ENCODE data around the gene KSR1. TPM values are rescaled to one million over a fixed set of nuclear protein-coding genes. Genes with fewer than 3 reads are reported as not detected.

The KSR1 gene
- total RNA-seq, 1 donor from 2014 or later: 12.6 TPM

DNA sequence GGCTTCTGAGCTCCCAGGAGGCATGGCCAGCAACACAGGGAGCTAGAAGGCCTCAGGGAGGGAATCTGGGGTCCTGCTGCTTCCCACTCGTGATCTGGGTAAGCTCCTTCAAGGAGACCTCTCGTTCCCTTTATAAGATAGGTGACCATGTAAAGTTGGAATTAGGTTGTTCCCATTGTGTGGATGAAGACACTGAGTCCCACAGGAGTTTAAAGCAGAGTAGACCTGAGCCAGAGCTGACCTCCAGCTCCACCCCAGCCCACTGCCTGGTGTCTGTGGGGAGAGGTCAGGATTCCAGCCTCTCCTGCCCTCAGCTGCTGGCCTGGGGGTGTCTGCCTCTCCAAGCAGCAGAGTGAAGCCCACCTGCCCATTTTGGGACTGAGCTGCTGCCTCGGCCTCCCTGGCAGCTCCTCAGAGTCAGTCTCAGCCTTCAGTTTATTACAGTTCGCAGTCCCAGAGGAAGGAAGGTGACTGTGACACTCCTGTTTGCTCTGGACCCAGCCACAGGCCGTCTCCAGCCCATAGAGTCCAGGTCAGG, 141.6 kb downstream of the KSR1 start:
- DNase-seq (ENCODE audit: low spot score in 2 of 2): no peak
- no peak for FAIRE-seq

DNA sequence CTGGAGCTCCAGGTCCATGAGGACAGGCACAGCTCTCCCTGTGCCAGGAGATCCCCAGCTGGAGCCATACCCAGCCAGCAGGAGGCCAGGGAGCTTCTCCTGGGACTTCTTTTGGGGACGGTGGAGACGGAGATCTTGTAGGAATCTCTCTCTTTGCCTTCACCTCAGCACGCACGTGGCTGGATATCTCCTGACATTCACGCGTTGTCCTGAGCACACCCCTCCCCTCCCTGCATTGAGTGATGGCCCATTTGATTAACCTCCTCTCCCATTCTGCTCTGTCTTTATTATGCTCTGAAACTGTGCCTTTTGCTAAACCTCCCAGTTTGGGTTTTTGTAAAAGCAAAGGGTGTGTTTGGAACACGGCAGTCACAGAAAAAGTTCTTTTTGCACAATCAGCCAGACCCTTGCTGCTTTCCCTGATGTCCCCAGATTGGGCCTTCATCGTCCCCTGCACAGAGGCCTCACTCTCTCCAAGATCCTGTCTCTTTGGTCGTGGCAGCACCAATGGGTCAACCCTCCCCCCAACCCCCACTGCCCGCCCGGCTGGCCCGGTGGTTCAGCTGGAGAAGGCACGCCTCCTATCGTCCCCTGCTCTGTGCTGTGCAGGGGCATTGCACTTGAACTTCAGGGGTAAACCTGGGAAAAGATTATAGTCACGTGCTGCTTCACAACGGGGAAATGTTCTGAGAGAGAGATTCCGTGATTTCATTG, 142.2 kb downstream of the KSR1 start:
- FAIRE-seq (no peak), DNase-seq (ENCODE audit: low spot score in 2 of 2) (no peak)

DNA sequence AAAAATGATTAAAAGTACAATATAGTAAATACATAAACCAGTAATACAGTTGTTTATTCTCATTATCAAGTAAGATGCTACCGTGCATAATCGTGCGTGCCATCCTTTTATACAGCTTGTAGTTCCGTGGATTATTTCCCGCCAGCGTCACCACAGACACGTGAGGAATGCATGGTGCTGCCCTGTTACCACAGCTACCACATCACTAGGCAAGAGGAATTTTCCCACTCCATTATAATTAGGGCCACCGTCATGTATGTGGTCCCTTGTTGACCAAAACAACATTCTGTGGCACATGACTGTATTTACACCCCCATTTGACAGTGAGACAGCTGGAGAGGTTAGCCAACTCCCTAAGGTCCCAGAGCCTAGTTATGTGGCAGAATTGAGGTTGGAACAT, 144.2 kb downstream of the KSR1 start:
- DNase-seq (ENCODE audit: low spot score in 2 of 2): no peak
- FAIRE-seq: no peak

DNA sequence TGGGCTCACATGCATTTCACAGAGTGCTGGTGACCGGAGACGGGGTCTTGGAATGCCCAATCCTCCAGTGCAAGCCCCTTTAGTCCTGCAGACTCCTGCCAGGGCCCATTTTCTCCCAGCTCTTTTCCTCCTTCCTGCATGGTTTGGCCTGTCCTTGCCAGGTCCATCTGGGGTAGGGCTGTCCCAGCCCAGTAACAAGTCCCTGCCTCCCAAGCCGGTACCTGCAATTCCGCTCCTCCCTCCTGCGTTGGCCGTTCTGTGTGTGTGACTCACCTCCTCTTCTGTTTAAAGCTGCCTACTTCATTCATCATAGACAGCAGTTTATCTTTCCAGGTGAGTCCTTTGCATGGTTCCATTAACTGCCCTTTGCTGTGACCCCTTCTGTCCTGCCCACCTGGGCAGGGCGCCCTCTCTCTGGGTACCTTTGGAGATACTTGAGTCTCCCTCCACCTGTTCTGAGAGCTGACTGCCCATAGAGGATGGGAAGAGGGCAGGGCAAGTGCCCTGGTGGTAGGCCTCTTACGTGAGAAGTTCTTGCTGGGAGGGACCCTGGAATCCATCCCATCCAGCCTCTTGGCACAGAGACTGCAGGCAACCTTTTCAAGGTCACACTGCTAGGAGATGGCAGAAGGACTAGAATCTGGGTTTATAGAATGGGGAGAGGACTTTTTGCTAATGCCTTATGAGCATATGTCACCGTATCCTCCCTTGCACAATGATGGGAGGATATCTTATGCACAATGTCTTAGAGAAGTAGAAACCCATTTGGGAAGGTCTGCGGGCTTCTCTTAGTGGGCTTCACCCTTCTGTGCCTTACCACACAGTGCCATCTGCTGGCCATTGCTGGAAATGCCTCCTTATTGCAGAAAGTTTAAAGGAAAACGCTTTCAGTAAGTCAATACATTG, 145.1 kb downstream of the KSR1 start:
- FAIRE-seq: no peak
- peak; percentile 81 to 82 for DNase-seq (ENCODE audit: low spot score in 2 of 2)

DNA sequence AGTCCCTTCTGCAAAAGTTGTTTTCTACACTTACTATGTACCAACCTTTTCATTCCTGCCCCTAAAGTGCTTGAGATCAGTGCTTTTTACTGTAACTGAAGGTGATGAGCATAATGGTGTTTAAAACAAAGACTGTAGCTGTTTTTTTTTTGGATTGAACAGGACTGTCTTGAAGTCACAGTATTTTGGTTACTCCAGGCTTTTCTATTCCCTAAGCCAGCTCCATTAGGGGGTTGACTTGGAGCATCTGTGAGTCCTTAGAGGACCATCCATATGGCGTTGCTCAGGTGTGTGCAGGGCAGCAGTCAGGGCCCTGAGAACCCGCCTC, 145.7 kb downstream of the KSR1 start:
- FAIRE-seq (no peak), DNase-seq (ENCODE audit: low spot score in 2 of 2) (no peak)

DNA sequence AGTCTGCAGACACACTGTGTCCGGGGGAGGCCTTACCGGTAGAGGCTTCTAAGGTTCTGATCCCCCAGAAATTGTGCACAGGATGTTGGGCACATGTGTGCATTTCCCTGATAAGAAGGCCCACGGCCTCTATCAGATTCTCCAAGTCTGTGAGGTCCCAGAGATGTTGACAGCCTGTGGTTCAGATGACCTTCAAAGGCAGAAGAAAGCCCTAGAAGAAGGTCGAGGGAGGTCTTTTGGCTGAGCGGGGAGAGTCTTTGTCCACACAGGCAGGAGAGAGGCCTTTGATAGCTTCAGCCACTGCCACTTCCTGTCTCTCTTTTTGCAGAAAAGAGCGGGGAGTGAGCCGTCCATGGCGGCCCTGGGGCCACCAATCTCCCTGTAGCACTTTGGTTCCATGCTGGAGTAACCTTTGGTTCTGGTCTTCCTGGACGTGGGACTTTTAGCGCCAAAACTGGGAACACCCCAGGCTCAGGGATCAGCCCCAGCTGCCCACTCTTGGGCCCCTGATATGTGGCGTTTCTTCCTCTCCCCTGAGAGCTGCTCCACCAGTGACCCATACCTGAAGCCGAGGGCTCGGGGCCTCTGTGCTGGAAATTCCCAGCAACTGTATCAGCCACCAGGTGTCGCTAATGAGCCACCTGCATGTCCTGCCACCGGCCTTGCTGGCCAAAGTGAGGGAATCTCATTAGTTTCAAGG, 146.6 kb downstream of the KSR1 start:
- peak; percentile 81 for DNase-seq (ENCODE audit: low spot score in 2 of 2)
- no peak for FAIRE-seq

DNA sequence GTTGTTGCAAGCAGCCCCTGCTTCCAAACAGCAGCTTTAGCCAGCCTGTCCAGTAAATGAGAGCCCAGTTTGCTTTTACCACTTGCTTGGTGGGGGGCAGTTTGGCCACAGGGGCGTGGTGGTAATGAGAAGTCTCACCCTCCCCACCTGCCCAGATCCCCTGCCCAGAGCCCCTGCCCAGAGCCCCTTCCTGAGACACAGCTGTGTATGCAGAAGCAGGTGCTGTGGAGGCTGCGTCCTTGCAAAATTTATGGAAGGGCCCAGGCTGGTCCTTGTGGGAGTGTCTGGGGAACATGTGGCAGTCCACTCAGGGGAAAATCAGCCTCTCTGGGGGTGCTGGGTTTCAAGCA, 147.1 kb downstream of the KSR1 start:
- no peak for FAIRE-seq
- no peak for DNase-seq (ENCODE audit: low spot score in 2 of 2)

DNA sequence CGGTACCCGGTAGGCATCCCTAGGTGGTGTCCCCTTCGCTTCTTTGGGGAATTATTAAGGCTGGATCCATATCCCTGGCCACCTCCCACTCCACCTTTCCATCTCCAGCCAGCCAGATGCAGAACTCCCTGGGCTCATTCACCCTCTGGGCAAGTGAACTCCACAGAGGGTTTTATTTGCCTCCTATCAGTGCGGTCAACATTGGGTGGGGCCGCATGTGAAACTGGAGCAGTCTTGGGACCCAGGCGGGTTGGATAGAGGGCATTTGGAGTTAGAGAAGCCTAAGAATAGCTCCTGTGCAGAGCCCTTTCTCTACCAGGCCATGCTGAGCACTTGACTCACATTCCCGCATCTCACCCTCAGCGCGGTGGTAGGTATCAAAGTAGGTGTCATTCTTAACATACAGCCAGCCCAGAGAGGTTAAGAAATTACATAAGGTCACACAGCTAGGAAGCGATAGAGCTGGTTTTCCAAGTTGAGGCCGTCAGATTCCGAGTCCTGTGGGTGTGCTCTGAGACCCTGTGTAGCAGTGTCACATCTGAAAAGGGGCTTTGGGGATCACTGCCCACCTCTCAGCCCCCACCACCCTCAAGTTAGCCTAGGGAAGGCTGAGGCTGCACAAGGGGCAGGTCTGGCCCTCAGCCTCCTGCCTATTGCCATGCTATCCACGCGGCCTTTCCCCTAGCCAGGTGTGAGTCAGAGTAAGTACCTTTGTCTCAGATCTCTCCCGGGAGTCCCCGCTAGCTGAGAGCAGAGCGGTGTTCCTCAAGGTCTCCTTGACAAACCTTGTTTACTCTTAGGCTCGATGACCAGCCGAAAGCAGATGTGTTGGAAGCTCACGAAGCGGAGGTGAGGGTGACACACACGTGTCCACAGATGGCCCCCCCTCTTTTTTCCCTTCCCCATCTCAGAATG, 147.9 kb downstream of the KSR1 start:
- FAIRE-seq: no peak

DNA sequence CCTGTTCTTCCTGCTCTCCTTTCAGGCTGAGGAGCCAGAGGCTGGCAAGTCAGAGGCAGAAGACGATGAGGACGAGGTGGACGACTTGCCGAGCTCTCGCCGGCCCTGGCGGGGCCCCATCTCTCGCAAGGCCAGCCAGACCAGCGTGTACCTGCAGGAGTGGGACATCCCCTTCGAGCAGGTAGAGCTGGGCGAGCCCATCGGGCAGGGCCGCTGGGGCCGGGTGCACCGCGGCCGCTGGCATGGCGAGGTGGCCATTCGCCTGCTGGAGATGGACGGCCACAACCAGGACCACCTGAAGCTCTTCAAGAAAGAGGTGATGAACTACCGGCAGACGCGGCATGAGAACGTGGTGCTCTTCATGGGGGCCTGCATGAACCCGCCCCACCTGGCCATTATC, 149.2 kb downstream of the KSR1 start:
- DNase-seq (ENCODE audit: low spot score in 2 of 2) (no peak), FAIRE-seq (no peak)

More for the DNA sequence above, 147.9 kb downstream of the KSR1 start:
- no peak for DNase-seq (ENCODE audit: low spot score in 2 of 2)

DNA sequence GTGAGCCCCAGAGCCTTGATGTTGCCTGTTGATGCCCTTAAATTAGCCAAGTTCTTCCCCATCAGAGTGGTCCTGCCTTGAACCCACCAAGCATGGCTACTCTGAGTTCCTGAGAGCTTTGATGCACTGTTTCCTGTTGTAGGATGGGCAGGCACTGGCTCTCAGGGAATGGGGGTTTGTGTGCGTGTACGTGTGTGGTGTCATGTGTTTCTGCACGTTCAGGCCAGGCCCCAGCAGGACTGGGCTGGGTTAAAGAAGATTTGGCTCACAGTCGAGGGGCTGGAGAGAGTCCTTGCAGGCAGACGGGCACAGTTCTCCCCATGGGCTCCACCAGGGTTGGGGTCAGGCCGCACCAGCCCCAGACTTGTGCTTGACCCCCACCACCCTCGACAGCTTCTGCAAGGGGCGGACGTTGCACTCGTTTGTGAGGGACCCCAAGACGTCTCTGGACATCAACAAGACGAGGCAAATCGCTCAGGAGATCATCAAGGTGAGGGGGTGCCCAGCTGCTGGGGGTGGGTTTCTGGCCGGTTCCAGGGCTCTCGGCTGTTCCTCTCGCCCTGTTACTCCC, 151.4 kb downstream of the KSR1 start:
- FAIRE-seq (no peak), DNase-seq (ENCODE audit: low spot score in 2 of 2) (no peak)

DNA sequence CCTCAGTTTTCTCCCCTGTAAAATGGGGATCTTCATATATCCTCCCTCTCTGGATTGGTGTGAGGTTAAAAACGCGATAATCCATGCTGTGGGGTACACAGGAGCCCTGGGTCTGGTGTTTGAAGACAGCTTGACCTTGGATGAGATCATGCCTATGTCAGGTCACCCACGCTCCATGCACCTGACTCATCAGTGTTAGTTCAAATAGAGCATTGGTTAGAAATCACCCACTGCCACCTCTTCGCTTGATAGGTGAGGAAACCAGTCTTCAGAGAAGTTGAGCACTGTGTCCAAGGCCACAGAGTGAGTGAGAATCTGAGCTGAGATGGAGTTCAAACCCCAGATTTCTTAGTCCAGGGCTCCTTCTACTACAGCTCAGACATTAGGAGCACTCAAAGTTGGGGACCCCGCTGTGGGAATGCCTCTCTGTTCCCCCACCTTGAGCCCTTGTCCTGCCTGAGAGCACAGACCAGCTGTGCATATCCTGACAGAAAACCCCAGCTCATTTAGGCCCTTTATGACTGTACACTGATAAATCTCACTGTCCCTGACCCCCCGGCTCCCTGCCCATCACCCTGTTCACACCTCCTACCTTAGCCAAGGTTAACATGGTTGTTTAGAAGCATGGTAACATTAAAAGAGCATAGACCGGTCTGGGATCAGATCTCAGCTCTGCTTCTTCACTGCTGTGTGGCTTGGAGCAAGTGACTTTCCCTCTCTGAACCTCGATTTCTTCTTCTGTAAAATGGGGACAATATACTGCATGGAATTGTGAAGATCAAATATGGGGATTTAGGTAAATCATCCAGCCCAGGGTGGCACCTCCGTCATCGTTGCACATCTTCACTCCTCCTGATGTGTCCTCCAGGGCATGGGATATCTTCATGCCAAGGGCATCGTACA, 152.3 kb downstream of the KSR1 start:
- FAIRE-seq: no peak
- no peak for DNase-seq (ENCODE audit: low spot score in 2 of 2)

DNA sequence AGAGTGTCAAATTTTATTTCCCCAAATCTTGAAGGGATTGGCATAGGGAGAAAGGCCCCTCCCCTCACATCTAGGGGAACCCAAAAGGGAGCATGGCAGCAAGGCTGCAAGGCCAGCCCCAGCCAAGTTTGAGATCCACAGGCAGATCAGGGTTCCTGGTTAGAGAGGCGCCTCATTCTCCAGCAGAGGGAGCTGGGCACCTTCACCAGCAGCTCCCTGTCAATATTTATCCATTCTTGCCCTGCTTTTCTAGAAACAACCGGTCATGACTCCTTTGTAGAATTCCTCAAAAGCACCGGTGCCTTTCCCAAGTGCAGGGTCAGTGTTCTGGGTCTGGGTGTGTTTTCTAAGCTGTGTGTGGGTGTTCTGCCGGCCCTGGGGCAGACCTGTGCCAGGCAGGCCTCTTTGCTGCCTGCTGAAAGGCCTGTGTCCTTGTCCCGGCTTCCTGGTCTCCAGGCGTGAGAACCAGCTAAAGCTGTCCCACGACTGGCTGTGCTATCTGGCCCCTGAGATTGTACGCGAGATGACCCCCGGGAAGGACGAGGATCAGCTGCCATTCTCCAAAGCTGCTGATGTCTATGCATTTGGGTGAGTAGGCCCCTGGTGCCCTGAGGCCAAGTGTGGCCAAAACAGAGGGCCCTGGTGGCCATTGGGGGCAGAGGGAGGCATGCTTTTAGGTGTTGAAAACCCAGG, 153.5 kb downstream of the KSR1 start:
- FAIRE-seq: no peak

DNA sequence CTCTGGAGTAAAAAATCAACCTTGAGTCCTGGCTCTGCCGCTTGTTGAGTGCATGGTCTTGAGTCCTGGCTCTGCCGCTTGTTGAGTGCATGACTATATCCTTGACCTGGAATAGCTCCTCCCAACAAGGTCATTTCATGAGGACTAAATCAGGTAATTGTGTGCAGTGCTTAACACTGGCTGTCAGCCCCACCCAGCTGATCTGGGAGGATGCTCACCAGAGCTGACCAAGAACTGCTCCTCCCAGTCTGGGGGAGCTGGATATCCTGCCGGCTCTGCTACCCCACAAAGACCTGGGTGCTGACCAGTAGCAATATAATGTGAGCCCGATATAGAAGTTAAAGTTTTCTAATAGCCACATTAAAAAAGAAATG, 154.0 kb downstream of the KSR1 start:
- no peak for DNase-seq (ENCODE audit: low spot score in 2 of 2)
- no peak for FAIRE-seq

More for the DNA sequence above, 153.5 kb downstream of the KSR1 start:
- DNase-seq (ENCODE audit: low spot score in 2 of 2): peak; percentile 42 to 65

DNA sequence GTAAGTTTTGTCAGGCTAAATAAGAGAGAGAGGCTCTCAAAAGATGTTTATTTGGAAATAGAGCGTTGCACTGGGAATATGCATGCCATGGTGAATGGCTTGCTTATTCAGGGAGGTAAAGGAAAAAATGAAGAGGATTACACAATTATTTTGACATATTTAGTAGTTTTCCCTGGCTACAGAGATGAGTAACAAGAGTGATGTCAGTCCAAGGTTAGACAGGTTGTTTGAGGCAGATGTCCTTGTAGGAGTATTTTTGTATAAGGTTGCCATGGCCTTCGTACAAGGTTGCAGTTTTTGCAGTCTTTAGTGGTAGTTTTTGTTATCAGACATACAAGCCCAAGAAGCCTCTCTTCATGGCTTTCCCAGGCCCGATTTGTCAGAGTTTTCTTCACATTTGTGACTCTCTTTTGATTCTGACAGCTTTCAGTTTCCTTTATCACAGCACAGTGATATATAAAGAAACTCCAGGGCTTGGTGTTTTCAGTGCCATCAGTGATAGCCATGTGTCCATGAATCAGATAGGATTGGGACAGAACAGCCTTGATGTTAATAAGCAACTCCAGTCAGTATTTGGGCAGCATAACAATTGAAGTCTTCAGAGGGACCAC, 156.0 kb downstream of the KSR1 start:
- FAIRE-seq (no peak), DNase-seq (ENCODE audit: low spot score in 2 of 2) (no peak)

DNA sequence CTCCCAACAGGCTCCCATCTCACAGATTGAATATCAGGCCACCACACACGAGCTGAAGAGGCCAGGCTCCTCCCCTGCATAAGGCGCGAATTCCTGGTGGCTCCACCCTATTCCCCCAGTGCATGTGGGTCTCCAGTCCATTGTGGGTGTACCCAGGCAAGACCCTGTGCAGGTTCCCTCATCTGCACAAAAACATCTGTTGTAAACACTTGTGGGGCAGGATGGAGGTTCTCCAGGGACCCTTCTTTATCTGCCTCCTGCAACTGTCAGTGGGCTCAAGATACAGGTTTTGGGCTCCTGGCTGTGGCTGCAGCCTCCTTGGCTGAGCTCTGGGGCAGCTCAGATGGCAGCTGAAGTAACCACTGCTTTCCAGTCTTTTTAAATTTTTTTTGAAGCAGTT, 157.2 kb downstream of the KSR1 start:
- no peak for DNase-seq (ENCODE audit: low spot score in 2 of 2)
- no peak for FAIRE-seq

DNA sequence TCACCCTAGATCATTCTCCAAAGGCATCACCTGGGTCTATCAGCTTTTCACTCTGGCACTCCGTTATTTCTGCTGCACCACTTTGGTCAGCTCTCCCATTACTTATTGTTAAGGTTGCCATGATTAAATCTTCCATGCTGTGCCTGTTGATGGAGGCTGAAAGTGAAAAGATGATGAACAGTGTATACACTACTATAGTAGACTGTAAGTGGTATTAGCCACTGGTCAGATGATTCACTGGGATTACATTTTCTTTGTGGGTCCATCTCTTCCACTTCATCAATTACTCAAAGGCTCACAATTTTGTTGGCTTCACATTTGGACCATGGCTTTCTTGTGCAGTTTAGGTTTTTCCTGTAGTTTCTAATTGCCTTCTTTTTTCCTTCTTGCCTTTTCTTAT, 158.9 kb downstream of the KSR1 start:
- no peak for FAIRE-seq

DNA sequence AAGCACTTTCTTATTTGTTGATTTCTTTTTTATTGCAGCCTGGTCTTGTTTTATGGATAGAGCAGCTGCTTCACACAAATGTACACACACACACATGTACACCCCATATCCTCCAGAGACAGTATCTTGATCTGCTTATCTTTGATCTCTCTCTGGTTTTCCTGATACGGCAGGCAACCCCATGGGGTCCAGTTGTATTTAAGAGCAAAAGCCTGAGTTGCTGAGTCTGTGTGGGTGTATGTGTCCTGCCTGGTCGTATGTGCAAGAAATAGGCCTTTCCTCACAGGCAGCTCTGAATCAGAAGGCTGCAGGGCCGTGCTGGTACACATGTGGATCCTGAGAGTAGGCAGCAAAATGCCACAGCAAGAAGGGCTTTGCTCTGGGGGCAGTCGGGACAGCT, 160.2 kb downstream of the KSR1 start:
- no peak for DNase-seq (ENCODE audit: low spot score in 2 of 2)
- FAIRE-seq: no peak

More for the DNA sequence above, 158.9 kb downstream of the KSR1 start:
- DNase-seq (ENCODE audit: low spot score in 2 of 2): no peak

DNA sequence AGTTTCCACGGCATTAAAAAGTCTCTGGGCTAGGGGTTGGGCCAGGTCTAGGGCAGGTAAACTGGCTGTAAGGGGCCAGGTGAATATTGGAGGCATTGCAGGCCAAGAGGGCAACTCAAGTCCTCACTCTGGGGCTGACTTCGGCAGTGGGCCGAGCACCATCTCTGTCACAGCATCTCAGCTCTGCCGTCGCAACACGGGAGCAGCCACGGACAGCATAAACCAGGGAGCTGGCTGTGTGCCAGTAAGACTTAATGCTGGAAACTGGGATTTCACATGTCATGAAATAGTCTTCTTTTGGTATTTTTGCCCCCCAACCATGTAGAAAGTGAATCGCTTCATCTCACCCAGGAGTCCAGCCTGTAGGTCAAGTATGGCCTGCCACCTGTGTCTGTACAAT, 162.2 kb downstream of the KSR1 start:
- no peak for DNase-seq (ENCODE audit: low spot score in 2 of 2)
- FAIRE-seq: no peak

Measured in frontal cortex (tissue), 4 donors.